ENCODE results near the gene ERO1B.
"Not testable (repeated sequence)": the region's sequence is repeated elsewhere in the genome, so short reads cannot be mapped to it uniquely, and the experiment has no call there.

Gene ERO1B, protein sequence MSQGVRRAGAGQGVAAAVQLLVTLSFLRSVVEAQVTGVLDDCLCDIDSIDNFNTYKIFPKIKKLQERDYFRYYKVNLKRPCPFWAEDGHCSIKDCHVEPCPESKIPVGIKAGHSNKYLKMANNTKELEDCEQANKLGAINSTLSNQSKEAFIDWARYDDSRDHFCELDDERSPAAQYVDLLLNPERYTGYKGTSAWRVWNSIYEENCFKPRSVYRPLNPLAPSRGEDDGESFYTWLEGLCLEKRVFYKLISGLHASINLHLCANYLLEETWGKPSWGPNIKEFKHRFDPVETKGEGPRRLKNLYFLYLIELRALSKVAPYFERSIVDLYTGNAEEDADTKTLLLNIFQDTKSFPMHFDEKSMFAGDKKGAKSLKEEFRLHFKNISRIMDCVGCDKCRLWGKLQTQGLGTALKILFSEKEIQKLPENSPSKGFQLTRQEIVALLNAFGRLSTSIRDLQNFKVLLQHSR

GRCh38 chr1:236281654-236282424 lies at the start of gene ERO1B:
Gene ERO1B, minus strand, starts transcription at chr1:236281958. Its CDS starts 175 bp downstream, at chr1:236281783.
- in situ Hi-C loops (cut with MboI; ENCODE audit: low sequenced_read_pairs) = no loop called here

GRCh38 chr1:236331412-236331811 lies 49.7 kb upstream of the ERO1B start:
- in situ Hi-C loops (cut with MboI; ENCODE audit: low sequenced_read_pairs) = not testable (repeated sequence)

- in situ Hi-C loops (cut with MboI; ENCODE audit: low sequenced_read_pairs) = no loop called here
Measured at GRCh38 chr1:236326432-236326831, 44.7 kb upstream of the ERO1B start.

DNA sequence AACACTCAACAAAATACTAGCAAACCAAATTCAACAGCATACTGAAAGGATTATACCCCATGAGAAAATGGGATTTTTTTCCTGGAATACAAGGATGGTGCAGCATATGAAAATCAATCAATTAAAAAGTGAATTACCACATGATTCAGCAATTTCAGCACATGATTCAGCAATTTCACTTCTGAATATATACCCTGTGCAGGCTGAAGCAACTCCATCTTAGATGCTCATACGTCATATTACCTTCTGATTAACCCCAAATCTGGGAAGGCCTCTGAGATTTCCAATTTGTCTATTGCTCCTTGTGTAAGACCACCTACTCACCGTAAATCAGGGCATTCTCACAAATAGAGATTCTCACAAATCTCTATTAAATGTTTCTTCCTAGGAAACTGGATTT lies 43.8 kb upstream of the ERO1B start:
- in situ Hi-C loops (cut with MboI; ENCODE audit: low sequenced_read_pairs) = no loop called here

DNA sequence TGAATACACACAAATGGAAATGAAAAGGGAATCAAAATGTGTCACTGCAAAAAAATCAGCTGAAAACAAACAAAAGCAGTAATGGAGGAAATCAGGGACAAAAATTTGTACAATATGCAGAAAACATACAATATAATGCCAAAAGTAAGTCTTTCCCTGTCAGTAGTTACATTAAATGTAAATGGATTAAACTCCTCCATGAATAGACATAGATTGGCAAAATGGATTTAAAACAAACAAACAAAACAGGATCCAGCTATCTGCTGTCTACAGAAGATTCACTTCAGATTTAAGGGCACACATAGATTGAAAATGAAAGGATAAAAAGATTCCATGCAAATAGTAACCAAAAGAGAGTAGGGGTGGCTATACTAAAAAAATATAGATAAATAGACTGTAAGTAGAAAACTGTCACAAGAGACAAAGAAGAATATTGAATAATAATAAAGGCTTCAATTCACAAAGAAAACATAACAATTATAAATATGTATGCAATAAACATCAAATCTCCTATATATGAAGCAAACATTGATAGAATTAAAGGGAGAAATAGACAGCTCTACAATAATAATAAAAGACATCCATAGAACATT lies 42.2 kb upstream of the ERO1B start:
- in situ Hi-C loops (cut with MboI; ENCODE audit: low sequenced_read_pairs) = no loop called here

DNA sequence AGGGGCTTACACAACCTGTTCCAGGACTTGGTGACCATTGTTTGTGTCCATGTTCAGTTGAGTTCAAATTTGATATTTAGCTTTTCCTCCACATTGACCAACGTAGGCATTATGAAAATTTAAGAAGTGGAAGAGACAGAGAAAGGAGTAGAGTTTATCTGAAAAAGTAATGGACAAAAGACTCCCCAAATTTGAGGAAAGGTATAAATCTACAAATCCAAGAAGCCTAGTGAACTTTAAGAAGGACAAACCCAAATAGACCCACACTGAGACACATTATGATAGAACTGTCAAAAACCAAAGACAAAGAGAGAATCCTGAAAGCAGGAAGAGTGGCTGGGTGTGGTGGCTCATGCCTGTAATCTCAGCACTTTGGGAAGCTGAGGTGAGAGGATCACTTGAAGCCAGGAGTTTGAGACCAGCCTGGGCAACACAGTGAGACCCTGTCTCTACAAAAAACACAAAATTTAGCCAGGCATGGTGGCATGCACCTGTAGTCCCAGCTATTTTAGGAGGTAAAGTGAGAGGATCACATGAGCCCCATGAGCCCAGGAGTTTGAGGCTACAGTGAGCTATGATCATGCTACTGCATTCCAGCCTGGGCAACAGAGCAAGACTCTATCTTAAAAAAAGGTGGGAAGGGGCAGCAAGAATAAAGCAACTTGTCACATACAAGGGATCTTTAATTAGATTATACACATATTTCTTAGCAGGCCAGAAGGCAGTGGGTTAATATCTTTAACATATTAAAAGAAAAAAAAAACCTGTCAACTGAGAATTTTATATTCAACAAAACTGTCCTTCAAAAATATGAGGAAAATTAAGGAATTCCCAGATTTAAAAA lies 41.0 kb upstream of the ERO1B start:
- in situ Hi-C loops (cut with MboI; ENCODE audit: low sequenced_read_pairs) = no loop called here

DNA sequence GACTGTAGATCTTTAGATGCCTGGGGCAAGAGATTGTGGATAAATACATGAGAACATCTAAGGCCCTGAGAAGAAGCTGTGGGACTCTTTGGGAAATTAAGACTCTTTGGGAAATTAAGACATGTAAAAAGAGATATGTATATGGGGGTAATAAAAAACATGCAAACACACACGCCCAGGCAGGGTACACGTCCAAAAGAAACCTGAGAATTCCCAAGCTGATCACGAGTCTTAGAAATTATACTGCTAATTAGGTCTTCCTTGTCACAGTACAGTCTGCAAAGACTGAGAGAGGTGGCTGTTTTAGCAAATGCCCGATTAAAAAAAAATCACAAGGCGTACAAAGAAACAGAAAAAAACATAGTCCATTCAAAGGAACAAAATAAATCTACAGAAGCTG lies 39.3 kb upstream of the ERO1B start:
- in situ Hi-C loops (cut with MboI; ENCODE audit: low sequenced_read_pairs) = no loop called here

DNA sequence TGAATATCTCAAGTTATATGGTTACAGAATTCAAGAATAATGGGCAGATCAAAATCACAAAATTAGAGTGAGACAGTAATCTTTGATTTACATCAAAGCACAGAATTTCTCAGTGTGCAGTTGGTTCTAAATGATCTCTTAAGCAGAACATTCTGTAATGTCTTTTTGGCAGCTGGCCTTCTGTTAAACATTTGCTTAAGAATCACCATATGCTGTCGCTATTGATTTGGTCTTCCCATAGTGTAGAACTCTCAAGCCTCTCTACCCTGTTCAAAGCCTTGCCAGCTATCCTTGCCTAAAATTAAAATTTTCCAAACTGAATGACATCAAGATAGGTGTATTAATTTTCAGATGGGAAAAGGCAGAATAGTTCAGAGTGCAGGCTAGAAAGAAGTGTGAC lies 38.9 kb upstream of the ERO1B start:
- in situ Hi-C loops (cut with MboI; ENCODE audit: low sequenced_read_pairs) = no loop called here

GRCh38 chr1:236320214-236320613 lies 38.5 kb upstream of the ERO1B start:
- in situ Hi-C loops (cut with MboI; ENCODE audit: low sequenced_read_pairs) = no loop called here

- in situ Hi-C loops (cut with MboI; ENCODE audit: low sequenced_read_pairs) = no loop called here
Measured at GRCh38 chr1:236316437-236316836, 34.7 kb upstream of the ERO1B start.

DNA sequence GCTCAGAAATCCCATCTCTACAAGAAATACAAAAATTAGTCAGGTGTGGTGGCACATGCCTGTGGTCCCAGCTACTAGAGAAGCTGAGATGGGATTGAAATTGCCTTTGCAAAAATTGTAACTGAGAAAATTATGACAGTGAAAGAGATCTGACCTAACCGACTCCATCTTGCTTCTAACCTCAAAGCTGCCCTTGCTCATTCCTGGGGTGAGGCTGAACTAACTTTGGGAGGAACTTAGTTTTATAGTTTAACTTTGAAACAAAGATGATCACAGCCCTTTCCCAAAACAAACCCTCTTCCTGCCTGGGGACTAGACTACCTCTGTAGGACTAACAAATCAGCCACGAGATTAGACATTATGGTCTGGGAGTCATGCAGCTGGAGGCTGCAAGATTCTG lies 33.8 kb upstream of the ERO1B start:
- in situ Hi-C loops (cut with MboI; ENCODE audit: low sequenced_read_pairs) = no loop called here

- in situ Hi-C loops (cut with MboI; ENCODE audit: low sequenced_read_pairs) = no loop called here
Measured at GRCh38 chr1:236315092-236315491, 33.3 kb upstream of the ERO1B start.

DNA sequence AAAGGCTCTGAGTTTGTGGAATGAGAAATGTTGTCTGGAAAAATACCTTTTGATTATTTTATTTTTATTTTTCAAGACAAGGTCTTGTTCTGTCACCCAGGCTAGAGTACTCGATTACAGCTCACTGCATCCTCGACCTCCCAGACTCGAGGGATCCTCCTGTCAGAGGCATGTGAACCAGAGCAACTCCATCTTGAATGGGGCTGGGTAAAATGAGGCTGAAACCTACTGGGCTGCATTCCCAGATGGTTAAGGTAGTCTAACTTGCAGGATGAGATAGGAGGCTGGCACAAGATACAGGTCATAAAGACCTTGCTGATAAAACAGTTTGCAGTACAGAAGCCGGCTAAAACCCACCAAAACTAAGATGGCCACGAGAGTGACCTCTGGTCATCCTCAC lies 32.3 kb upstream of the ERO1B start:
- in situ Hi-C loops (cut with MboI; ENCODE audit: low sequenced_read_pairs) = not testable (repeated sequence)

- in situ Hi-C loops (cut with MboI; ENCODE audit: low sequenced_read_pairs) = no loop called here
Measured at GRCh38 chr1:236313427-236313826, 31.7 kb upstream of the ERO1B start.

DNA sequence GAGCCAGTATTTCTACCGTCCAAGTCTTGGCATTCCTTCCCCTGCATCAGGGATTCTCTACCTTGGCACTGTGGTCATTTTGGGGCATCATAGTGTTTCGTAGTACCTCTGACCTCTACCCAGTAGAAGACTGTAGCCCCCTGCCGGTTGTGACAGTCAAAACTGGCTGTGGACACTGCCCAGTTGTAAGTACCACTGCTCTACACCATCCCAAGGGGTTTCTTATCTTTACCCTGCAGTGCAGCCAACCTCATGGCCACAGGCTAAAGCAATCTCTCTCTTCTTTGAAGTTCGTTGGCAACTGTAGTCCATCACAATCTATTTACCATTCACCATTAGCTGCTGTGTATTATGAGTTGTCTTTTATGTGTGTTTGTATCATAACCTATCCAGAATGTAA lies 29.3 kb upstream of the ERO1B start:
- in situ Hi-C loops (cut with MboI; ENCODE audit: low sequenced_read_pairs) = no loop called here

GRCh38 chr1:236308827-236309226 lies 27.1 kb upstream of the ERO1B start:
- in situ Hi-C loops (cut with MboI; ENCODE audit: low sequenced_read_pairs) = no loop called here

DNA sequence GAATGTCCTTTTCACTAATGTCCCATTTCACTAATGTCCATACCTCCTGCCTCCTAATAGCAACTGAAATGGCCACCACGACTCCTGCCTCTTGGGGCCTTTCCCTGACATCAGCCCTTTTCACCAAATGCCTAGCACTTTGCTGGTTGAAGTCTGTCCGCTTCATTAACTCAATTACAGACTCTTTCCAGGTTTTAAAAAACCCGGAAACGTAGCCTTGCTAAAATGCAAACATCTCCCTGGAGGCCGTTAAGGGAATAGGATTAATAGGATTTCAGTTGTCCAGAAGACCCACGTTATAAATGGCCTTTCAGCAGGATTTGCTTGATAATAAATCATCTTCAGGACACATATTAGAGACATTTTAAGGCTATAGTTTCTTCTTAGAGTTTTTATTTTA lies 25.7 kb upstream of the ERO1B start:
- in situ Hi-C loops (cut with MboI; ENCODE audit: low sequenced_read_pairs) = no loop called here

DNA sequence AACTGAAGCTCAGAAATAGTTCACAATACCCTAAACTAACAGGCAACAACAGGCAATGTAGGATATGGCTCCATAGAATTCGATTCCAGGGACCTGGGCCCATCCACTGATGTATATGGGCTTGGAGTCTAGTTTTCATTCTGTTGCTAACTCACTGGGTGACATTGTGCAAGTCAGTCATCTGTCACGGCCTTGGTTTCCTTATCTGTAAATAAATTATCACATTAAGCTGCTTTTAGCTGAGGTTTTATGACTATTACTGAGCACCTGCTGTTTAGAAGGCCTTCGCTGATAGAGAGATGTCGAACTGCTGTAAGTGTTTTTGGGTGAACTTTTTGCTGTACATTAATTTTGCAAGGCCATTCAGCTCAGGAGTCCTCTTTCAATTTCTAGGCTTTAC lies 22.9 kb upstream of the ERO1B start:
- in situ Hi-C loops (cut with MboI; ENCODE audit: low sequenced_read_pairs) = no loop called here

- in situ Hi-C loops (cut with MboI; ENCODE audit: low sequenced_read_pairs) = no loop called here
Measured at GRCh38 chr1:236303675-236304074, 21.9 kb upstream of the ERO1B start.

- in situ Hi-C loops (cut with MboI; ENCODE audit: low sequenced_read_pairs) = no loop called here
Measured at GRCh38 chr1:236302941-236303340, 21.2 kb upstream of the ERO1B start.

GRCh38 chr1:236301958-236302335 lies 20.2 kb upstream of the ERO1B start:
- in situ Hi-C loops (cut with MboI; ENCODE audit: low sequenced_read_pairs) = no loop called here

Data from hTERT RPE-1 (cell line).